ENCODE data around the gene ZRANB2.

DNA sequence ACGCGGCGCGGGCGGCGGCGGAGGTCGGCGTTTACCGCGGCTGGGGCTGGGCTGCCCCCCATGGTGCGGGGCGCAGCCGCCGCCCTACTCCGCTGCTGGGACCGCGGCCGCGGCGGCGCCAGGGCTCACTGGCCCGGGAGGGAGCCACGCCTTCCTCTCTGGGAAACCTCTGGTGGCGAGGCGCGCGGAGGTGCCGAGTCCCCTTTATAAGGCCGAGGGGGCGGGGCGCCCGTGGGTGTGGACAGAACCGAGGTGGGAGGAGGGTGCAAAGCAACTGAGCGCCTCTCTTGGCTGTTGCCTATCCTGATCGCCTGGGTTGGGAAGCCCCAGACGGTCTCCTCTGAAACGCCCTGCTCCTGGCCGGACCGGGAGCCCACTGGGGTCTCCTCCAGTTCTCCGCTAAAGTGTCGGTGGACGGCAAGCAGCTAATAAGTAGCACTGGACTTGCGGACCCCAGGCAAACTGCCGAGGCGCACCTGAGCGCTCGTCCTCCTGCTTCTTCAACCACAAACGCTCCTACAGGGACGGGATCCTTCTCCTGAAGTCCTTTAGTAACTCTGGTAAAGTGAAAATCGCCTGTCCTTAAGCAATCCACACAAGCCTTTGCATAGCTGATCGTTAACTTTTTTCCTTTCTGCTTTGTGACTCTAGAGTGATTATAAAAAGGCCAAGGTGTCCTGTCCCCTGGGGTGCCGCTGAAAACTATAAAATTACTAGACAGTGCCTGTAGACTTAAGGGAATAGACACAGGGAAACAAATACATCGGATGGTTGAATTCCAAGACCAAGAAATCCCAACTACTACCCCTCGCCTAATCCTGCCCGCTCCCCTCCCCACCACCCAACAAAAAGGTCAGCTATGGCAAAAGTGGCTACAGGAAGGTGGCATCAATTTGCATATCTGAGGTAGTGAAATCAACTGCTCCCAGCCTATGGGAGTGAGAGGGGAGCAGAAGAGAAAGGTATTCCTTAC, 32.9 kb downstream of the ZRANB2 start, which contains the start of gene PTGER3:
- TF ChIP-seq, protein P1, sequence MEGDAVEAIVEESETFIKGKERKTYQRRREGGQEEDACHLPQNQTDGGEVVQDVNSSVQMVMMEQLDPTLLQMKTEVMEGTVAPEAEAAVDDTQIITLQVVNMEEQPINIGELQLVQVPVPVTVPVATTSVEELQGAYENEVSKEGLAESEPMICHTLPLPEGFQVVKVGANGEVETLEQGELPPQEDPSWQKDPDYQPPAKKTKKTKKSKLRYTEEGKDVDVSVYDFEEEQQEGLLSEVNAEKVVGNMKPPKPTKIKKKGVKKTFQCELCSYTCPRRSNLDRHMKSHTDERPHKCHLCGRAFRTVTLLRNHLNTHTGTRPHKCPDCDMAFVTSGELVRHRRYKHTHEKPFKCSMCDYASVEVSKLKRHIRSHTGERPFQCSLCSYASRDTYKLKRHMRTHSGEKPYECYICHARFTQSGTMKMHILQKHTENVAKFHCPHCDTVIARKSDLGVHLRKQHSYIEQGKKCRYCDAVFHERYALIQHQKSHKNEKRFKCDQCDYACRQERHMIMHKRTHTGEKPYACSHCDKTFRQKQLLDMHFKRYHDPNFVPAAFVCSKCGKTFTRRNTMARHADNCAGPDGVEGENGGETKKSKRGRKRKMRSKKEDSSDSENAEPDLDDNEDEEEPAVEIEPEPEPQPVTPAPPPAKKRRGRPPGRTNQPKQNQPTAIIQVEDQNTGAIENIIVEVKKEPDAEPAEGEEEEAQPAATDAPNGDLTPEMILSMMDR (conservative IDR thresholded peaks at IDR 0.05; ENCODE audit: low read depth, low read length) = no peak
- TF ChIP-seq POLR2A (IDR thresholded peaks at IDR 0.05; ENCODE audit: low read depth, low read length) = no peak
- TF ChIP-seq RFX5 (IDR thresholded peaks at IDR 0.05; ENCODE audit: low read depth, low read length) = no peak
- no peak for TF ChIP-seq CEBPB (IDR thresholded peaks at IDR 0.05; ENCODE audit: low read depth, low read length)
- no peak for TF ChIP-seq RAD21 (IDR thresholded peaks at IDR 0.05; ENCODE audit: low read length)
- TF ChIP-seq, protein P2, sequence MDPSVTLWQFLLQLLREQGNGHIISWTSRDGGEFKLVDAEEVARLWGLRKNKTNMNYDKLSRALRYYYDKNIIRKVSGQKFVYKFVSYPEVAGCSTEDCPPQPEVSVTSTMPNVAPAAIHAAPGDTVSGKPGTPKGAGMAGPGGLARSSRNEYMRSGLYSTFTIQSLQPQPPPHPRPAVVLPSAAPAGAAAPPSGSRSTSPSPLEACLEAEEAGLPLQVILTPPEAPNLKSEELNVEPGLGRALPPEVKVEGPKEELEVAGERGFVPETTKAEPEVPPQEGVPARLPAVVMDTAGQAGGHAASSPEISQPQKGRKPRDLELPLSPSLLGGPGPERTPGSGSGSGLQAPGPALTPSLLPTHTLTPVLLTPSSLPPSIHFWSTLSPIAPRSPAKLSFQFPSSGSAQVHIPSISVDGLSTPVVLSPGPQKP (IDR thresholded peaks at IDR 0.05; ENCODE audit: borderline replicate concordance, low read depth, low read length) = no peak
- no peak for TF ChIP-seq SMC3 (IDR thresholded peaks at IDR 0.05; ENCODE audit: low read depth, low read length)
- no peak for TF ChIP-seq NFE2L2 (IDR thresholded peaks at IDR 0.05; ENCODE audit: low read depth, low read length)
- no peak for TF ChIP-seq RCOR1 (IDR thresholded peaks at IDR 0.05; ENCODE audit: insufficient replicate concordance, low read length)
- TF ChIP-seq, protein P3, sequence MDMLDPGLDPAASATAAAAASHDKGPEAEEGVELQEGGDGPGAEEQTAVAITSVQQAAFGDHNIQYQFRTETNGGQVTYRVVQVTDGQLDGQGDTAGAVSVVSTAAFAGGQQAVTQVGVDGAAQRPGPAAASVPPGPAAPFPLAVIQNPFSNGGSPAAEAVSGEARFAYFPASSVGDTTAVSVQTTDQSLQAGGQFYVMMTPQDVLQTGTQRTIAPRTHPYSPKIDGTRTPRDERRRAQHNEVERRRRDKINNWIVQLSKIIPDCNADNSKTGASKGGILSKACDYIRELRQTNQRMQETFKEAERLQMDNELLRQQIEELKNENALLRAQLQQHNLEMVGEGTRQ (IDR thresholded peaks at IDR 0.05; ENCODE audit: low read depth, low read length) = no peak
